ENCODE data around the gene SLC50A1.
"Not testable (repeated sequence)": the region's sequence is repeated elsewhere in the genome, so short reads cannot be mapped to it uniquely, and the experiment has no call there.

Gene SLC50A1

GRCh38 chr1:155166051-155166470 lies 30.4 kb downstream of the SLC50A1 start:
- Histone ChIP-seq H3K27me3 (ENCODE audit: insufficient read depth, insufficient read length) (no peaks in the 10 kb centered on the region), H3K36me3 (ENCODE audit: insufficient read depth, insufficient read length, low read length) (peaks cover 27% of the 10 kb centered on the region), H3K9ac (ENCODE audit: insufficient read length, low read depth) (peak overlapping the region; percentile 29), H3K9me3 (ENCODE audit: insufficient read depth, low read length) (peaks cover 4% of the 10 kb centered on the region; the same call in 1 of the 2 replicates), H3K4me3 (ENCODE audit: insufficient read length, low read depth) (no peak overlapping the region), H3K4me1 (ENCODE audit: insufficient read depth, insufficient read length) (peaks cover 13% of the 10 kb centered on the region)
- DNase-seq (ENCODE audit: low read depth, low spot score): no peak
- TF ChIP-seq SUZ12 (IDR thresholded peaks at IDR 0.05; ENCODE audit: extremely low read depth, insufficient read depth, insufficient read length) (no peak), ZNF274 (IDR thresholded peaks at IDR 0.05; ENCODE audit: low read depth, low read length) (no peak), YY1 (IDR thresholded peaks at IDR 0.05; ENCODE audit: insufficient read depth, insufficient read length) (no peak)

- Histone ChIP-seq H3K4me1 (ENCODE audit: insufficient read depth, insufficient read length) (peaks cover 13% of the 10 kb centered on the region), H3K27me3 (ENCODE audit: insufficient read depth, insufficient read length) (no peaks in the 10 kb centered on the region), H3K4me3 (ENCODE audit: insufficient read length, low read depth) (no peak overlapping the region), H3K9me3 (ENCODE audit: insufficient read depth, low read length) (peaks cover 4% of the 10 kb centered on the region; the same call in 1 of the 2 replicates), H3K36me3 (ENCODE audit: insufficient read depth, insufficient read length, low read length) (peaks cover 32% of the 10 kb centered on the region), H3K9ac (ENCODE audit: insufficient read length, low read depth) (peak overlapping the region; percentile 46)
- DNase-seq (ENCODE audit: low read depth, low spot score): no peak
- TF ChIP-seq SUZ12 (IDR thresholded peaks at IDR 0.05; ENCODE audit: extremely low read depth, insufficient read depth, insufficient read length) (no peak), YY1 (IDR thresholded peaks at IDR 0.05; ENCODE audit: insufficient read depth, insufficient read length) (no peak), ZNF274 (IDR thresholded peaks at IDR 0.05; ENCODE audit: low read depth, low read length) (no peak)
These were observed 31.0 kb downstream of the SLC50A1 start for GRCh38 chr1:155166471-155167165.

GRCh38 chr1:155167166-155168104 lies 31.8 kb downstream of the SLC50A1 start:
- Histone ChIP-seq H3K9me3 (ENCODE audit: insufficient read depth, low read length) (peaks cover 4% of the 10 kb centered on the region; the same call in 1 of the 2 replicates), H3K27me3 (ENCODE audit: insufficient read depth, insufficient read length) (no peaks in the 10 kb centered on the region), H3K9ac (ENCODE audit: insufficient read length, low read depth) (peak overlapping the region; percentile 63), H3K4me3 (ENCODE audit: insufficient read length, low read depth) (peak overlapping the region; percentile 34), H3K36me3 (ENCODE audit: insufficient read depth, insufficient read length, low read length) (peaks cover 38% of the 10 kb centered on the region), H3K4me1 (ENCODE audit: insufficient read depth, insufficient read length) (peaks cover 13% of the 10 kb centered on the region)
- DNase-seq (ENCODE audit: low read depth, low spot score): peak; percentile 97
- TF ChIP-seq SUZ12 (IDR thresholded peaks at IDR 0.05; ENCODE audit: extremely low read depth, insufficient read depth, insufficient read length) (no peak), ZNF274 (IDR thresholded peaks at IDR 0.05; ENCODE audit: low read depth, low read length) (no peak), YY1 (IDR thresholded peaks at IDR 0.05; ENCODE audit: insufficient read depth, insufficient read length) (no peak)

DNA sequence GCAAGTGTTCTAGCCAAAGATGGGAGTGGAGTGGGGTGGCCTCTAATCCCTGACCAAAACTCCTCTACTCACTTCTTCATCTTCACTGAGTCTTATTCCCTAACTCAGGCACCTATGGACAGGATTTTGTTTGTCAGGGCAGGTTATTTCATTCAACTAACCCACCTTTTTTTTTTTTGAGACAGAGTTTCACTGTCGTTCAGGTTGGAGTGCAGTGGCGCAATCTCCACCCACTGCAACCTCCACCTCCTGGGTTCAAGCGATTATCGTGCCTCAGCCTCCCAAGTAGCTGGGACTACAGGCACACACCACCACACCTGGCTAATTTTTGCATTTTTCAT lies 32.4 kb downstream of the SLC50A1 start:
- DNase-seq (ENCODE audit: low read depth, low spot score); H3K9me3 ChIP-seq (ENCODE audit: insufficient read depth, low read length); H3K27me3 ChIP-seq (ENCODE audit: insufficient read depth, insufficient read length); H3K9ac ChIP-seq (ENCODE audit: insufficient read length, low read depth); H3K4me3 ChIP-seq (ENCODE audit: insufficient read length, low read depth): not testable (repeated sequence)
- H3K4me1 ChIP-seq (ENCODE audit: insufficient read depth, insufficient read length): peaks cover 13% of the 10 kb centered on the region
- H3K36me3 ChIP-seq (ENCODE audit: insufficient read depth, insufficient read length, low read length): peaks cover 38% of the 10 kb centered on the region

DNA sequence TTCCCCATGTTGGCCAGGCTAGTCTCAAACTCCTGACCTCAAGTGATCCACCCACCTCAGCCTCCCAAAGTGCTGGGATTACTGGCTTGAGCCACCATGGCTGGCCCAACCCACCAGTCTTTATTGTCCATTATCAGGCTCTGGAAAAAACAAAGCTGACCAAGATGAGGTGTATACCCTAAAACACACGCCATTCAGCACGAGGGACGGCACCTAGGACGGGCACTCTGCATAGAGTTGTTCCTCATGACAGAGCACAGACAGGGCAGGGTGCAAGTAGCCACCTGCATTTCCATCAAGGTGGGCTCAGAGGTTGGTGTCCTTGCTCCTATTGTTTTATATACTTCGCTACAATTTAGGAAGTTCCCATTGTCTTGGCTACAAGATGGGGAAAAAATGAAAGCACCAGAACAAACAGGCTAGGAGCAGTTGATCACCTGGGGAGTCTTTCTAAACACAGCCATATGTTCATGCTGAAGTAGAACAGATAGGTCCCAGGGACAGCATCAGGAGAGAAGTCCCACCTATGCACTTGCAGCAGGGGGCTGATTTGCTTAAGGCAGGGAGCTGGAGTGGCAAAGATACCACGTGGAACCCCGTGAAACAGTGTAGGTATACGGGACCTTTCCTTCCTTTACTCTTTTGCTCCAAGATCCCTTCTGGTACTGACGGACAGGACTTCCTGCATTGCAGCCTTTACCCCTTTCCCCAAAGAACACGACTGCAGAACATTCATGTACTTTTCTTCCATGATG lies 33.0 kb downstream of the SLC50A1 start:
- Histone ChIP-seq H3K4me3 (ENCODE audit: insufficient read length, low read depth) (no peak overlapping the region), H3K9ac (ENCODE audit: insufficient read length, low read depth) (no peak overlapping the region), H3K4me1 (ENCODE audit: insufficient read depth, insufficient read length) (peaks cover 13% of the 10 kb centered on the region), H3K36me3 (ENCODE audit: insufficient read depth, insufficient read length, low read length) (peaks cover 38% of the 10 kb centered on the region), H3K9me3 (ENCODE audit: insufficient read depth, low read length) (peaks cover 4% of the 10 kb centered on the region; the same call in 1 of the 2 replicates), H3K27me3 (ENCODE audit: insufficient read depth, insufficient read length) (no peaks in the 10 kb centered on the region)
- no peak for DNase-seq (ENCODE audit: low read depth, low spot score)
- no peak for TF ChIP-seq SUZ12 (IDR thresholded peaks at IDR 0.05; ENCODE audit: extremely low read depth, insufficient read depth, insufficient read length)
- no peak for TF ChIP-seq ZNF274 (IDR thresholded peaks at IDR 0.05; ENCODE audit: low read depth, low read length)
- TF ChIP-seq YY1 (IDR thresholded peaks at IDR 0.05; ENCODE audit: insufficient read depth, insufficient read length): no peak

GRCh38 chr1:155169541-155169940 lies 33.9 kb downstream of the SLC50A1 start:
- Histone ChIP-seq H3K27me3 (ENCODE audit: insufficient read depth, insufficient read length) (no peaks in the 10 kb centered on the region), H3K4me3 (ENCODE audit: insufficient read length, low read depth) (no peak overlapping the region), H3K9ac (ENCODE audit: insufficient read length, low read depth) (no peak overlapping the region), H3K36me3 (ENCODE audit: insufficient read depth, insufficient read length, low read length) (peaks cover 38% of the 10 kb centered on the region), H3K4me1 (ENCODE audit: insufficient read depth, insufficient read length) (peaks cover 16% of the 10 kb centered on the region), H3K9me3 (ENCODE audit: insufficient read depth, low read length) (peaks cover 1% of the 10 kb centered on the region; the same call in 1 of the 2 replicates)
- DNase-seq (ENCODE audit: low read depth, low spot score): no peak
- TF ChIP-seq ZNF274 (IDR thresholded peaks at IDR 0.05; ENCODE audit: low read depth, low read length): no peak
- TF ChIP-seq YY1 (IDR thresholded peaks at IDR 0.05; ENCODE audit: insufficient read depth, insufficient read length): no peak
- TF ChIP-seq SUZ12 (IDR thresholded peaks at IDR 0.05; ENCODE audit: extremely low read depth, insufficient read depth, insufficient read length): no peak
